GM19452 (cell line): ENCODE measurements around the gene CFAP100.

Experiments used
- ATAC-seq: cut with Tn5 transposase; IDR thresholded peaks from one replicate; pipeline ENCODE4 v1.9.1; 2021; ENCODE audit not compliant: unreplicated experiment

Gene CFAP100

DNA sequence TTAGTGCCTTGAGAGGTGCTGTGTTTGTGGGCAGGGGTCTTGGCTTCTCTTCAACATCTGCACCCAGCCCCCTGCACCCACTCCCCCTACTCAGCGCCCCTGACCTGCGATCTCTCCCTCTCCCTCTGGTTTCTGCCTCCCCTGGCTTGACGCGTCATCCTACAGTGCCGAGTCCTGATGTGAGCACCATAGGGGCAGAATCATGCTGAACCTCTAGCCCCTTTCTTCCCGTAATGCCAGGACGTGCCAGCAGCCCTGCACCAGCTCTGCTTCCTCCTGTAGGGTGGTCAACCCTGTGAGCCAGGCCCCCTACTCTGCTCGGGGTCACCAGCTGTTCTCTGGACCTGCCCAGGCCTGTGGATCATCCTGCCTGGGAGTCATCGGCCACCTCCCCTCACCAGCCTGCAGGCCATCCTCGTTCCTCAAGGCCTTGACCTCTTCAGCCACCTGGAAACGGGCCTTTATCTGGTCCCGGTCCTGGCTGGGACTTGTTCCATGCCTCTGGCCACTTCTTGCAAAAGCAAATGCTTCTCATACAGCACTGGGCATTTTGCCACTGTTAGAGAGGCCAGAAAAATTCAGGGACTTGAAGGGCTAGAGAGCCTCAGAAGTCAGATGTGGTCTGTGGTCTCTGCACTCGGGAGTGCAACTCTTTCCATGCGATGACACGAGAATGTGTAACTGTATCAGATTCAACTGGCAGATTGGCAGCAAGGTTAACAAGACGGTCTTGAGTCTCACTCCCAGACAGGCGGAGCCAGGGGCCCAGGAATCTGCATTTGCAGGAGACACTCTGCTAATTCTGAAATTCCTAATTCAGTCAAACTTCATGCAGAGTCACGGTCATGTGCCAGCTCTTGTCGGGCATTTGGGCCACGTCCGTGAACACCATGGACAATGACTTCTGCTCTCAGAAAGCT lies 20.8 kb upstream of the CFAP100 start:
- ATAC-seq = no peak

DNA sequence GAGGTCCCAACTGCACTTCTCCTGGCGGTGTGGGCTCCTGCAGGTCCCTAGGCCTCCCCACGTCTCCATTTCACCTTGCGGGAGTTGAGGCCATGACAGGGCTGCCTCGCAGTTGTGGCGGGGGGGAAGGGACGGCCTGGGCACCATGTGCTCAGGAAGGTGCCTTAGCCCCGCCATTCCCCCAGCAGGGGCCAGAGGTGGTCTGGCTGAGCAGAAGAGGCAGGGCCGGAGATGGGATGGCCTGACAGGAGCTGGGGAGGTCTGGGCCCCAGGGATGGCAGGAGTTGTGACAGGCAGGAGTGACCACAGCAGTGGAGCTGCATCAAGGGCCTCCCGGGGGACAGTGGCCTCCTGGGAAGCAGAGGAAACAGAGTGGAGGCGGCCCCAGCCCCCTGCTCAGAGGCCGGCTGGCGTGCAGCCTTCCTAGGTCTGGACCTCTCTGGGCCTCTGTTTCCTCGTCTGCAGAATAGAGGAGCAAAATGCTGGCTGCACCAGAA lies 18.8 kb upstream of the CFAP100 start:
- no peak for ATAC-seq

DNA sequence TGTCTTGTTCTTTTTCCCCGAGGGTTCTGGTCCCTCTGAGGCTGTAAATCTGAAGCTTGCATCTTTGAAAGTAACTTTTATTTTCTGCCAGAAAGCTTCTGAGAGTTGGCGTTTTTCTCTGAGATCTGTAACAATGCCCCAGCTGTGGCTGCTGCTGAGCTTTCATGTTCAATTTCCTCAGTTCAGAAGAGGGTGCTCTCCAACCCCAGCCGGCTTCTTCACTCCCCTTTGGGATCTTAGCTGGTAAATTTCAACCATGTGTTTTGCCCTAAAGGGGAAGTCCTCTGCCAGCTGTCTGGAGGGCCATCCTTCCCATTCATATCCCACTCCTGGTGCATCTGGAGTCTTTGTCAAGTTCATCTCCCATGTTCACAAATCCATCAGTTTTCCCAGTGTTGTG lies 18.3 kb upstream of the CFAP100 start:
- no peak for ATAC-seq

DNA sequence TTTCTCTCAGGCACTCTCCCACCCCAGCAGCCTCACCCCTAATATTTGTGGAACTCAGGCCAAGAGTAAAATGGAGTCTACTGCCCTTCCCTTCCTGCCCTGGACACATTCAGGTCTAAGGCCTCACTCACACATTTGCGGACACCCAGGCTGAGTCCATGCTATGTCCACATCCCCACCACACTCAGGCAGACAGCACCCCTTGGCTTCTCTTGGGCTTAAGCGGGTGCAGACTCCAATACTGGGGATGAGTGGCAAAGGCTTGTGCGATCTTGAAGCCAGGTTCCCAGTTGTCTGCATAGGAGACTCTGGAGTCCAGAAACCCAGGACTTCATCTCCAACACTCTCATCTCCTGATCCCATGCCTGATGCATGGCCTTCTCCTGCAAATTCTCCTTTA lies 17.5 kb upstream of the CFAP100 start:
- no peak for ATAC-seq

DNA sequence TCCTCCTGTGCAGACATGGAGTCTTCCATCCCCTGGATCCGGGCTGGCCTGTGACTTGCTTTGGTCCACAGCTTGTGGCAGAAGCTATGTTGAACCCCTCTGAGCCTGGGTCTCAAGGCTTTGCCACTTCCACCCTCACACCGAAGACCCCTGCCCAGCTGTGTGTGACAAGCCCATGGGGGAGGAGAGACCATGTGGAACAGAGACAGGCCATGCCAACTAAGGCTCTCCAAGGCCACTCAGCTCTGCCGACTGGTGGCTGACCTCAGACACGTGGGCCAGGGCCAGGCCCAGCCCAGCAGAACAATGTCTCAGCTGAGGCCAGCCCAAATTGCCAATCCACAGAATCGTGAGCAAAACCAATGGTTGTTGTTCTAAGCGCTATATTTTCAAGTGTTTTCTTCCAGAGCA lies 16.4 kb upstream of the CFAP100 start:
- ATAC-seq = no peak

DNA sequence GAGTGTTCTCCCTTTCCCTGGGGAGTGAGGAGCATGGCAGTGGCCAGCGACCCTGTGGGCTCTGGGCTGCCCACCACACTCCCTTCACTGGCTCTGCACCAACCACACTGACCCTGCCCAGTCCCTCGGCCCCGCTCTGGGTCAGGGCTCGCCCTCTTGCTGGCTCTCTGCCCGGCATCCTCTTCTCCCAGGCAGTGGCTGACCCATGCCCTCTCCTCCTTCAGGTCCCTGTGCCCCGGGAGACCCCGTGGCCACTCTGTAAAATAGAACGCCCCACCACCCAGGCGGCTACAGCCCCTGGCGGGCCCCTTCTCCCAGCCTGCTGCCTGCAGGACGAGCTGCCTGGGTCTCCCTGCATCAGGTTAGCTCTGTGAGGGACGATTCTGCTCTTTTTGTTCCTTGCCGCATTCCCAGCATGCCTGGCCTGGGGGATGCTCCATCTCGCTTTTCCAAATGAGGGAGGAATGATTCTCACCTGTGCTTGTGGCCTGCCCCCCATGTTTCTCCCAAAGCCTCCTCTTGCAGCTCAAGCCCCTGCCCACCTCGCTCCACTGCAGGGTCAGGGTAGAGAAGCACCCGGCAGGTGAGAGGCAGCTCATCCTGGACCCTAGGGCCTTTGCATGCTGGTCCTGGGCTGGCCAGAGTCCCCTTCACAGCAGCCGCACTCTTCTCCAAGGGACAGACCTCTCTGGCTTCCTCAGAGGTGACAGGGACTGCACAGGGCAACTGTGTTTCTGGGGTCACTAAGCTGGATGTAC lies 14.5 kb upstream of the CFAP100 start:
- no peak for ATAC-seq

DNA sequence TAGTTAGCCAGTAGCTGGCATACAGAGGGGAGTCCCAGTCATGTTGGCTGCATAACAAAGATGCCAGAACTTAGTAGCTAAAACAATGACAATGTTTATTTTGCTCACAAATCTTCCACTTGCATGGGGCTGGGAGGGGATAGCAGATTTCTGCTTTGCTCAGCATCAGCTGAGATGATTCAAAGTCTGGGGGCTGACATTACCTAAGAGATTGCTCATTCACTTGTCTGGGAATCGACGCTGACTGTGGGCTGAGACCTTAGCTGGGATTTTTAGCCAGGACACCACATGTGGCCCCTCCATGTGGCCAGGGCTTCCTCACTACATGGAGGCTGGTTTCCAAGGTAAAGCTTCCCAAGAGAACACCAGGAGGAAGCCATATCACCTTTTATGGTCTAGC lies 12.7 kb upstream of the CFAP100 start:
- ATAC-seq = no peak

DNA sequence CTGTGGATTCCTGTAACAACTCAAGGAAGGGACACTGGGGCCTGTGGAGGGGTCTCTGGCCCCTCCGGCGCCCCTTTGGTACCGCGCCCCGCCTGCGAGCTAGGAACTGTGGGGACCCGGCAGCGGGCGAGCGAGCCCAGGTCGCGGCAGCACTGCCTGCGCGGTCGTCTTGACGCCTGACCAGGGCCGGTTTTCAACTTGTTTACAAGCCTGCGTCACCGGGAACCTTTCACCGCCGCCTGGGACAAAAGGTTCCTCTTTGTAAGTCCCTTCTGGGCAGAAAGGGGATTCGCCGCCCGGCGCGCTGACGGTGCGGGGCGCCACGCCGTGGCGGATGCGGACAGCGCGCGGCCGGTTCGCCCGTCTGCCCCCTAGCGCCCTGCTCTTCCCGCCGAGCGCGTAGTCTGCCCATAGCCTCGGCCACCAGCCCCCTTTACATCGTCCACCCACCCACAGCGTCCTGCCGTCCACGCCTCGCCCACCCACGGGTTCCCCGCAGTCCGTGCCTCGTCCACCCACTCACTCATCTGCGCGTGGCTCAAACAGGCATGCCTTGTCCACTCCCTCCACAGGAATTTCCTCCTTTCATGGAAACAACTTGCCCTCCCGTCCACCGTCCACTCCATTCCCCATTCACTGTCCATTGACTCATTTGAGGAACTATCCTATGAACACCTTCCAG lies 5.5 kb upstream of the CFAP100 start:
- peak; percentile 66 for ATAC-seq

DNA sequence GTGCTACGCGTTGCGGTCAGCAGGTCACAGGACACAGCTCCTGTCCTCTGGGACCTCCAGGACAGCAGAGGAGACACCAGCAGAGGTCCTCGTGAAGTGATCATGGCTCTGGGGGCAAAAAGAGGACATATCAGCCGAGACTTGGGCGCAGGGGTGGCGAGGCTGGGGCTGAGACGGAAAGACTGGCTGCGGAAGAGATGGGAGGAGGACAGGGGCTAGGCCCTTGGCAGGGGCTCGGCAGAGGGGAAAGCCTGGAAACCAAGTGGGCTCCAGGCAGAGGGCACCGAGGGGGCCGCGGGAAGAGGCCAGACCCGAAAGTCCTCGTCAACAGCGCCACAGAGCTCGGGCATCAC lies 4.9 kb upstream of the CFAP100 start:
- no peak for ATAC-seq

DNA sequence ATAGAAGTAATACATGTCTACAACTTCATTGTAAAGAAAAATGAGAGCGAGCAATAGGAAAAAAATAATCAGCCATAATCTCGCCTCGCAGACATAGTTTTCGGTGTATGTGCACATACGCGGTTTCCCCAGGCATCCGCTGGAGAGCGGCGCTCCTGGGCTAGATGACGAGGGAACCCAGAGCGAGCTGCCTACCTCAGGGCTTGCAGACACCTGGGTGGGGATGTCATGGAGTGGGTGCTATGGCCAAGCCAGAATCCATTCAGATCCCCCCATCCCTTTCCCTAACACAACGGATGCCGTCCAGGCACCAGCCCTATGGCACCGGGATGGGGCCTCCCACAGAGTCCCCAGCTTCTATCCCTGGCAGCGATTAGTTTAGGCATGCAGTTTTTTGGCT lies 4.5 kb upstream of the CFAP100 start:
- ATAC-seq = no peak

DNA sequence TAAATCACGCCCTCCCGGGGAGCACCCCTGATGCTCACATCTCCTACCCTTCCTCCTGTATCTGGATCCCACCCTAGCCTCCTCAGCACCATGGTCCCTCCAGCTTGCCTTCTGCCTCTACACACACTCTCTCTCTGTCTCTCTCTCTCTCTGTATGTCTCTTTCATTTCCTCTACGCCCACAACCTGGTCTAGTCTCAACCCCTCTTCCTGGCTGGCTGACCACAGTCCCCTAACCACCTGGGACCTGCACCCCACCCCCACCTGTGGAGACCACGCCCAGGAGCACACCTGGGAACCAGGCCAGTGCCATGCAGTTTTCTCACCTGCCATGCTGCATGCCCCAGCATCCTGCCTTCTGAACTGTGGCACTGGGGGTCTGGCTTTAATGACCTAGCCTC lies 4.0 kb upstream of the CFAP100 start:
- ATAC-seq = no peak

DNA sequence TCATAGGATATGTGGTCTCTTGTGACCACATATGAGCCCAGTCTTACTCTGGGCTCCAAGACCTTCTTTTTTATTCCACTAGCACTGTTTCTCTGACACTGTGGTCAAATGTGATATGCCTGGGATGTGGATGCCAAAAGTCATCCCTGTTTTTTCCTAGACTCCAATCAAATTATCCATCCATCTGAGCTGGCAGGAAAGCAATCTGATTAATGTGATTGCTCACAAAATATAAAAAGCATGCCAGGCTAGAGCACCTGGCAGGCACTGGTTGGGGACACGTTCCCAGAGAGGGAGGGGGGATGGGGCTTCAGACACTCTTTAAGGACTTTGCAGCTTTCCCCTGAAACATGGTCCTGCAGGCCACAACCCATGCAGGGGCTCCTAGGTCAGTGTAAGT lies 3.1 kb upstream of the CFAP100 start:
- ATAC-seq = no peak

DNA sequence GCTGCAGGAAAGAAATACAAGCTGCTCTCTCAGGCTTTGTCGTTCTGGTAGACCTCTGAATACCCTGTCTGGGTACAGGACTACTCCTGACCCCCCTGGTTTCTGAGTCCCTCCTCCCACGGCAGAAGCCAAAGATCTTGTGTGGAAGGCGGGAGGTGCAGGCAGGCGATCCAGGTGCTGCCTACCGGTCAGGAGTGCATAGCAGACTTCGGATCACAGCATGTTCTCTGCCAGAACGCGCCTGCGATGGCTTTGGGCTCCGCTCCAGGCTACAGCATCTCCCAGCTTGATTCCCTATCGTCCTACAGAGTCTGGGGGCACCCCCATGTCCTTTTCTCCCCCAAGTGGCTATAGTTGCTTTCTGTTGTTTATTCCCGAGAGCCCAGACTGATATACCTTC lies 2.5 kb upstream of the CFAP100 start:
- no peak for ATAC-seq

DNA sequence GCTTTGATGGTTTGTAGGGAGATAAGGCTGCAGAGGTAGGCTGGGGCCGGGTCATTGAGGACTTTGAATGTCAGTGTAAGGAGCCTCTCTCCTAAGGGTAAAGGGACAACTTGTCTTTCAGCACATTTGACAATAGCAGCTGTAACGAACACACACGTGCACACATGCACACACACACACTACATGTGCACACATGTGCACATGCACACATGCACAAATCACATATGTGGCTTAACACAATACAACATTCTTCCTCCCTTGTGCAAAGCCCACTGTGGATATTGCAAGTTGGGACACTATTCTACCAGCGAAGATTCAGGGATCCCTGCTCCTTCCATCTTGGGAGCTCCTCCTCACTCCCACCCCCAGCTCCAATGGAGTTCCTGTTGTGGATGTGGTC lies 1.1 kb upstream of the CFAP100 start:
- no peak for ATAC-seq

DNA sequence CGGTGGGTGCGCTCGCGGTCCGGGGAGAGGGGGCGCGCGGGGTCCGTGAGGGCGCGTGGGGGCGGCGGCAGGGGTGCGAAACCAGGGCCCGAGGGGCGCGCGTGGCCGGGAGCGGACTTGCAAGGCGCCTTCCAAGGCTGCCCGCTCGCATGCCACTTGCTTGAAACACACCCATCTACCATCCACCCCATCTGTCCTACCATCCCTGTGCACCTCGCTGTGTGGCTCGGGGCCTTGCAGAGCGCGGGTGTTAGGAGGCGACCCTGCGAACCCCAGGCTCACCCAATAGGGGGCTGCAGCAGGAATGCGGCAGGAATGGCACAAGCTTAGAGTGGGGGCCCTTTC lies 240 bp downstream of the CFAP100 start:
- ATAC-seq = no peak

DNA sequence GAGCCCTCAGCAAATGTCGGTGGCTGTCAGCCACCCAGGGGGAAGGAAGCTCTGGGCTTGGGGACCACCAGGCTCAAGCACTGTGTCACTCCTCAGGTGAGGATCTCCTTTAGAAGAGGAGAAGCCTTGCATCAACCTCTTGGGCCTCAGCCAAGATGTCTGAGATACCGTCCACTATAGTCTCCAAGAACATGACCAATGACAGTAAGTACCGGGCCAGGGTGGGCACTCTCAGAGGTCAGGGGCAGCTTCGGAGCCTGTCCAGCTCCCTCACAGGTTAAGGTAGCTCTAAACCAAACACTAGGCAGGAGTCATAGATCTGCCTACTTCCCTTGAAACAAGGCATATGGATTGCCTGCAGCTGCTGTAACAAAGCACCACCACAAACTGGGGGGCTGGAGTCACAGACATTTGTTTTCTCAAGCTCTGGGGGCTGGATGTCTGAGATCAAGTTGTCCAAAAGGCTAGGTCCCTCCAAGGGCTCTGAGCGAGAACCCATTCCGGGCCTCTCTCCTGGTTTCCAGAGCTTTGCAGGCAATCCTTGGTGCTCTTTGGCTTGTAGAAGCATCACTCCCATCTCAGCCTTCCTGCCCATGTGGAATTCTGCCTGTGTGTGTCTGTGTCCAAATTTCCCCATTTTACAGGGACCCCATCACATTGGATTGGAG lies 1.3 kb downstream of the CFAP100 start:
- ATAC-seq = no peak

DNA sequence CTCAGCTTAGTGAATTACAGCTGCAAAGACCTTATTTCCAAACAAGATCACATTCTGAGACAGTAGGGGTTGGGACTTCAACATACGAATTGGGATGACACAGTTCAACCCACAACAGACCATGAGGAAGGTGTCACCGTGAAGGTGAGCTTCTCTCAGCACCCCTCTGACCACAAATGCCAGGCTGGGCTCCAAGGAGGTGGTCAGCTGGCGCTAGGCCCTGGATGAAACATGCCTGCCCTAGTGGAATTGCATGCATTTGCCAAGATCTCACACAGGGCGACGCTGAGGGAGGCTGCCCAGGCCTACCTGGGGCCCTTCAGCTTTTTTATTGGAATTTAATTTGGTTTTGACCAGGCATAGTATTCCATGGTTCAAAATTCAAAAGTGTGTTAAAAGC lies 1.8 kb downstream of the CFAP100 start:
- ATAC-seq = no peak

DNA sequence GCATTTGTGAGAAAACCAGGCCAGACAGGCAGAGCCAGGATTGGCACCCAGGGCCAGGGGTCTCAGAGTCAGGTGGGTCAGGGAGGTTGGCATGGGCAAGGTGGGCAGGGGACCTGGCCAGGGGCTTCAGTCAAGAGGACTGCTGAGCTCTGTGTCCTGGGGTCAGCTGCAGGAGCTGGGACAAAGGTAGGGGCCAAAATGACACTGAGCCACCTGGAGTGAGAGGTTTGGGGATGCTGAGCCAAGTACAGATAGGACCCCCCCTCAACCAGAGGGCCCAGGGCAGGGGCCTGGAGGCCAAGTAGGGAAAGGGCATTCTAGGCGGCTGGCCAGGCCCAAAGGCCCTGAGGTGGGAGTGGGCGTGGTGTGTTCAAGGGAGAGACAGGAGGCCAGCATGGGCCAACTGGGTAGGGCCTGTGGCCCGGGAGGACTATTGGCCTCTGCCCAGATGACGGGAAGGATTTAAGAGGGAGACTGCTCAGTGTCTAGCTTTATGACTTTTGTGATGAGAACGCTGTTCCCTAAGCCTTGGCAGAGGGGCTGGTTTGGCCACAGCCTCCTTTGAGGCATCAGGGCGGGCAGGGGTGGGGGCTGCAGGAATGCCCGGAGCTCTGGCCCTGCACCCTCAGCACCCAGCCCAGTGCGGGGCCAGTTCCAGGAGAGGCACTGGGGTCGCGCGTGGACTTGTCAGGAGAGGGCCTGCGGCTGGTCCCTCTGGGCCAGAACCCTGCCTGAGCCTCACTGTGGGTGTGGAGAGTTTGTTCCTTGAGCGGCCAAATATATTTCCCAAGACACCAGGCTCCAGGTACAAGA lies 3.1 kb downstream of the CFAP100 start:
- no peak for ATAC-seq

DNA sequence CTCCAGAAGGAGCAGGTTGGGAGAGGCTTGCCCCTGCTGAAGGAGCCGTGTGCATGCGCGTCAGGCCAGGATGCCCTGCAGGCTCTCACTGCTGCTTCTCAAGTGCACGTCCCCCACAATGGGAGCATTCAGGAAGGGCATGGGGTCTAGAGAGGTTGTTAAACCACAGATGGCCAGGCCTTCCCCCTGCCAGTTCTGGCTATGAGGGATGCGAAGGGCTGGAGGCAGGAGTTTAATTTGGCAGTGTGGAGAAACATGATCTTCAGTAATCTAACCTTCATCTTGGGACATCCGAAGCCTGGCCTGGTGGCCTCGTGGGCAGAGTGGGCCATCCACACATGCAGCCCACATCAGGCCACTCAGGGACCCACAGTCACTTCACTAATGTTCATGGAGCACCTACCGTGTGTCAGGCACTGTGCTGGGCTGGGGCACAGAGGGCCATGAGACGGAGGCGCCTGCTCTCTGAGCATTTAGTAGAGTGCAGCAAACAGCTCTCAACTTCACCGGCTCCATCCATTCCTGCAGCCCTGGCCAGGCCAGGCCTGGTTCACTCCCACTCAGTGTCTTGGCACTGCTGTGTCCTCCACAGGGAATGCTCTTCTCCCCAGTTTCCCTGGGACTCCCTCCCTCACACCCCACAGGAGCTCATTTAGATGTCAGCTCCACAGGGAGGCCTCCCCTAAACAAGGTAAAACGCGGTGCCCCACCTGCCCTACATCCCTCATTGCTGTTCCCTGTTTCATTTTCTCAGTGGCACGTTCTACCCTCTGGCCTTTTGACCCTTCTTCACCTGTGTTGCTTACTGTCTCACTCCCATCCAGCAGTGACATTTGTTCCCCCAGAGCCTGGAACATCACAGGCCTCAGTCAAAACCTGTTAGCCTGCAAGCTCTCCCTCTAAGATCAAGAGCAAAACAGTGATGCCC lies 4.0 kb downstream of the CFAP100 start:
- ATAC-seq = no peak
